OCI-LY7 (cell line): ENCODE data around the gene RIT2. TPM values are rescaled to one million over a fixed set of nuclear protein-coding genes. Genes with fewer than 3 reads are reported as not detected.

Experiments
- BruUV-seq: library from RNA; stranded (reverse); fragments of 400-500 nt; replicated peaks from 2 replicates; lab custom pipeline; 2021; lab: Mats Ljungman, UMichigan
- CTCF ChIA-PET: fragments of 300-600 bp; sonication (Branson Sonifier 250); formaldehyde crosslinking; loops from one replicate; lab custom pipeline; 2022; ENCODE audit warnings: antibody characterized with exemption; ENCODE audit not compliant: unreplicated experiment; lab: Charles Lee
- POLR2A ChIA-PET: fragments of 300-600 bp; sonication (Branson Sonifier 250); formaldehyde crosslinking; loops from one replicate; lab custom pipeline; 2022; ENCODE audit warnings: antibody characterized with exemption; lab: Charles Lee
- DNase-seq: peaks from one replicate; pipeline ENCODE4 v3.0.0-alpha.2; 2015; ENCODE audit warnings: low spot score
- H2AFZ ChIP-seq: fragments of 200-600 bp; sonication (generic), shearing (Covaris generic); 2 replicates; pipeline ENCODE4 v1.6.1; 2014; ENCODE audit warnings: mild to moderate bottlenecking, antibody characterized with exemption, low read length, moderate library complexity
- H3K27ac ChIP-seq: fragments of 200-600 bp; sonication (generic); 2 replicates; pipeline ENCODE4 v1.5.1; 2014; ENCODE audit warnings: mixed run types, low read depth, mild to moderate bottlenecking, moderate library complexity, low read length, inconsistent platforms; ENCODE audit not compliant: poor library complexity, severe bottlenecking
- H3K36me3 ChIP-seq: fragments of 200-600 bp; sonication (generic); 2 replicates; pipeline ENCODE4 v1.6.1; 2014; ENCODE audit warnings: mild to moderate bottlenecking, antibody characterized with exemption, low read length, moderate library complexity, mixed read lengths; ENCODE audit not compliant: insufficient read depth
- H3K4me1 ChIP-seq: fragments of 200-600 bp; sonication (generic); 2 replicates; pipeline ENCODE4 v1.5.1; 2014; ENCODE audit warnings: mild to moderate bottlenecking, low read length; ENCODE audit not compliant: insufficient read depth, poor library complexity, severe bottlenecking
- H3K4me2 ChIP-seq: fragments of 200-600 bp; sonication (generic); 2 replicates; pipeline ENCODE4 v1.6.1; 2014; ENCODE audit warnings: mild to moderate bottlenecking, low read length
- H3K4me3 ChIP-seq: fragments of 200-600 bp; sonication (generic); 2 replicates; pipeline ENCODE4 v1.5.1; 2014; ENCODE audit warnings: mild to moderate bottlenecking, low read depth, low read length; ENCODE audit not compliant: poor library complexity, severe bottlenecking
- H3K79me2 ChIP-seq: fragments of 200-600 bp; sonication (generic); 2 replicates; pipeline ENCODE4 v1.6.1; 2016; ENCODE audit warnings: low read depth, mild to moderate bottlenecking, low read length, moderate library complexity, mixed read lengths; ENCODE audit not compliant: insufficient read depth
- H3K9me2 ChIP-seq: fragments of 200-600 bp; sonication (generic); 2 replicates; pipeline ENCODE4 v1.6.1; 2016; ENCODE audit warnings: mild to moderate bottlenecking, low read length, mixed read lengths; ENCODE audit not compliant: insufficient read depth
- H3K9me3 ChIP-seq: fragments of 200-600 bp; sonication (generic); 2 replicates; pipeline ENCODE4 v1.6.1; 2014; ENCODE audit warnings: mild to moderate bottlenecking, mixed run types, low read length, mixed read lengths
- H4K20me1 ChIP-seq: fragments of 200-600 bp; sonication (generic); 2 replicates; pipeline ENCODE4 v1.6.1; 2014; ENCODE audit warnings: mild to moderate bottlenecking, antibody characterized with exemption, low read length, moderate library complexity, mixed read lengths; ENCODE audit not compliant: insufficient read depth
- CTCF ChIP-seq: fragments of 200-600 bp; sonication (generic); conservative IDR thresholded peaks from 2 replicates; pipeline ENCODE4 v1.5.1; 2014; ENCODE audit warnings: mild to moderate bottlenecking, antibody characterized with exemption, low read length, moderate library complexity, mixed read lengths
- EZH2phosphoT487 ChIP-seq: fragments of 200-600 bp; sonication (generic); IDR thresholded peaks from 2 replicates; pipeline ENCODE4 v1.6.1; 2018; ENCODE audit warnings: low read depth, borderline replicate concordance, mild to moderate bottlenecking, mixed run types, antibody characterized with exemption, low read length, moderate library complexity, mixed read lengths
- intact Hi-C: fragments of 100-400 bp; cut with micrococcal nuclease; formaldehyde crosslinking; loops from one replicate; pipeline ENCODE4 v1.10.0; 2022; ENCODE audit not compliant: unreplicated experiment
- total RNA-seq, 2 experiments: library from RNA; depleted of rRNA in 1 of 2; stranded (reverse); fragments of >200 nt in 1 of 2; shearing (Covaris generic) in 1 of 2; gene quantifications; 2 replicates each; pipeline ENCODE4 v1.2.3, GENCODE V29; 2014 to 2022

RIT2 gene
- total RNA-seq, 2 experiments from 2014 or later: not detected

DNA sequence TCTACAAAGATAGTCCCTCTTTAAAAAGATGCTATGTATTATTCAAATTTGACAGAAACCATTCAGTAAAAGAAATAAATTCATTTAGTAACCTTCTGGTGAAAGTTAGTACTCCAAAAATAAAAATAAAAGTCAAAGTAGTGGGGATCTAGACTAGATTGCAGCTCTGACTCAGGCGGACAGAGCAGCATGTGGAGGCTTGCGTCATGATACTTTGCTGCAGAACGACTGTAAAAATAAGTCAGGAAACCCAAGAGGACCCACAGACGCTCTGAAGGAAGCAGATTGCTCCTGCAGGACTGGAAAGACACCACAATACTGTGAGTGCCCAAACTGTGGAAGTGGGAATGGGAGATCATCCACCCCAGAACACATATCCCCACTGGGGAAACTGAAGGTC lies 301.9 kb downstream of the RIT2 start:
- Histone ChIP-seq H3K79me2 (no peaks in the 10 kb centered on the region), H3K9me2 (no peaks in the 10 kb centered on the region), H4K20me1 (no peaks in the 10 kb centered on the region), H3K4me3 (no peak overlapping the region), H3K4me1 (no peaks in the 10 kb centered on the region), H3K36me3 (no peaks in the 10 kb centered on the region), H3K27ac (no peak overlapping the region), H3K4me2 (no peak overlapping the region), H2AFZ (no peak overlapping the region), H3K9me3 (no peaks in the 10 kb centered on the region)
- ChIA-PET POLR2A (no interaction called here), CTCF (no interaction called here)
- intact Hi-C loops: no loop called here
- no peak for DNase-seq
- BruUV-seq: no TSS peak
- TF ChIP-seq CTCF (no peak), EZH2phosphoT487 (no peak)

GRCh38 chr18:42807887-42808286 lies 307.6 kb downstream of the RIT2 start:
- CTCF ChIA-PET: no interaction called here

More at GRCh38 chr18:42807887-42808286, 307.6 kb downstream of the RIT2 start:
- no peak overlapping the region for H3K27ac ChIP-seq
- no peaks in the 10 kb centered on the region for H4K20me1 ChIP-seq
- no peaks in the 10 kb centered on the region for H3K9me2 ChIP-seq
- H3K9me3 ChIP-seq: no peaks in the 10 kb centered on the region
- TF ChIP-seq EZH2phosphoT487 (no peak), CTCF (no peak)
- no peaks in the 10 kb centered on the region for H3K79me2 ChIP-seq
- H3K4me1 ChIP-seq: no peaks in the 10 kb centered on the region
- no peak overlapping the region for H3K4me3 ChIP-seq
- DNase-seq: no peak
- no peak overlapping the region for H2AFZ ChIP-seq
- no peaks in the 10 kb centered on the region for H3K36me3 ChIP-seq
- no peak overlapping the region for H3K4me2 ChIP-seq
- intact Hi-C loops: no loop called here
- BruUV-seq: no TSS peak
- POLR2A ChIA-PET: no interaction called here
